ENCODE results near the gene EFEMP1. TPM values are rescaled to one million over a fixed set of nuclear protein-coding genes. Genes with fewer than 3 reads are reported as not detected.

EFEMP1 gene
- polyA plus RNA-seq (ENCODE audit: insufficient read length): 111 TPM
- long read RNA-seq, donor 1, transcript EFEMP1-202 (11 exons, 3,024 nt): major isoform, 9 of 35 reads
- long read RNA-seq, donor 1, transcript EFEMP1-201 (12 exons, 1,820 nt): minor isoform, 5 of 35 reads
- long read RNA-seq, donor 1, partial matches to known transcripts: 21 of 35 reads
- long read RNA-seq, donor 1, other reads (novel, unspliced or antisense): 0 of 35 reads
- long read RNA-seq, donor 2, transcript EFEMP1-202 (11 exons, 3,024 nt): major isoform, 19 of 32 reads
- long read RNA-seq, donor 2, partial matches to known transcripts: 11 of 32 reads
- long read RNA-seq, donor 2, other reads (novel, unspliced or antisense): 0 of 32 reads
- long read RNA-seq, donor 3, transcript EFEMP1-202 (11 exons, 3,024 nt): minor isoform, 5 of 19 reads
- long read RNA-seq, donor 3, transcript EFEMP1-201 (12 exons, 1,820 nt): major isoform, 9 of 19 reads
- long read RNA-seq, donor 3, partial matches to known transcripts: 5 of 19 reads
- long read RNA-seq, donor 3, other reads (novel, unspliced or antisense): 0 of 19 reads
- long read RNA-seq, donor 4, partial matches to known transcripts: 10 of 10 reads
- long read RNA-seq, donor 4, other reads (novel, unspliced or antisense): 0 of 10 reads
- long read RNA-seq, donor 5, transcript EFEMP1-201 (12 exons, 1,820 nt): minor isoform, 7 of 47 reads
- long read RNA-seq, donor 5, transcript EFEMP1-202 (11 exons, 3,024 nt): major isoform, 21 of 47 reads
- long read RNA-seq, donor 5, partial matches to known transcripts: 19 of 47 reads
- long read RNA-seq, donor 5, other reads (novel, unspliced or antisense): 0 of 47 reads
- long read RNA-seq, donor 6, transcript EFEMP1-201 (12 exons, 1,820 nt): minor isoform, 5 of 25 reads
- long read RNA-seq, donor 6, transcript EFEMP1-202 (11 exons, 3,024 nt): major isoform, 11 of 25 reads
- long read RNA-seq, donor 6, partial matches to known transcripts: 9 of 25 reads
- long read RNA-seq, donor 6, other reads (novel, unspliced or antisense): 0 of 25 reads
- long read RNA-seq, donor 7, transcript EFEMP1-202 (11 exons, 3,024 nt): major isoform, 14 of 48 reads
- long read RNA-seq, donor 7, transcript EFEMP1-201 (12 exons, 1,820 nt): minor isoform, 6 of 48 reads
- long read RNA-seq, donor 7, partial matches to known transcripts: 28 of 48 reads
- long read RNA-seq, donor 7, other reads (novel, unspliced or antisense): 0 of 48 reads
- long read RNA-seq, donor 8, transcript EFEMP1-202 (11 exons, 3,024 nt): major isoform, 8 of 13 reads
- long read RNA-seq, donor 8, transcript EFEMP1-201 (12 exons, 1,820 nt): minor isoform, 5 of 13 reads
- long read RNA-seq, donor 8, partial matches to known transcripts: 0 of 13 reads
- long read RNA-seq, donor 8, other reads (novel, unspliced or antisense): 0 of 13 reads

DNA sequence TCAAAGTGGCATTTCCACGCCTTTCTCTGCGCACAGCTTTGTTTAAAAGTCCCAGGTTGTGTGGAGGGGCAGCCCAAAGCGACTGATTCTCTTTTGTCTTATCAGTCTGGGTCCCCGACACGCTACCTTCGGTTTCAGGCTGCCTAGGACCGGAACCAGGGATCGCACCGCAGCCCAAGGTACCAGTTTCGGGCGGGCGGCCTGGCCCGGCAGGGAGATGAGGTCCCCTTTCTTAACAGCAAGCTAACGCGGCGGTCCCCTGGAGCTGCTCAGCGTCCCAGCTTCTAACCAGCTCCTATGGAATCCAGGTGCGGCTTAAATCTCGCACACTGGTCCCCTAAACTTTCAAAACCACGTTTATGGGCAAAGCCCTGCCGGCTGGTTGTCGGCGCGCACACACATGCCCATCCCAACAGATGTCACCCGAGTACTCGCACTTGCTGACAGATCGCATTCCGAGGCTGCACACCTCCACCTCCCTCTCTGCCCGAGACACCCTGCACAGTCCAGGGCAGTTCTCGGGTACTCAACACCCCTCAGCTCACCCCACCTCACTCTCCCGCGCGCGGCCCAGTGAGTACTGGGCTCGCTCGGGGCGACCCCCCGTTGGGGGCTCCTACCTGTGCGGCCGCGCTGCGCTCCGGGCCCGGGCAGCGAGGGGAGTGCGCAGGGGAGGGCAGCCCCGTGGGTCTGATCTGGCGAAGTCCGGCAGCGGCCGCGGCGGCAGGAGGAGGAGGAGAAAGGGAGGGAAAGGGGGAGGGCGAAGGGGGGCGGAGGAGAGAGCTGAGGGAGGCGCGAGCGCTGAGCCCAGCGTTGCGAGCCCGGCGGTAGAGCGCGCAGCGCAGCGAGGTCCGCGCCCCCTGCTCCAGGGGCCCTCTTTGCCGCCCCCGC is at the start of gene EFEMP1:
Gene EFEMP1, minus strand, starts transcription at position 692 of the 891 bp plus-strand sequence. CDS start 1,342 bp downstream, outside the sequence.
- peak; percentile 75 for DNase-seq

DNA sequence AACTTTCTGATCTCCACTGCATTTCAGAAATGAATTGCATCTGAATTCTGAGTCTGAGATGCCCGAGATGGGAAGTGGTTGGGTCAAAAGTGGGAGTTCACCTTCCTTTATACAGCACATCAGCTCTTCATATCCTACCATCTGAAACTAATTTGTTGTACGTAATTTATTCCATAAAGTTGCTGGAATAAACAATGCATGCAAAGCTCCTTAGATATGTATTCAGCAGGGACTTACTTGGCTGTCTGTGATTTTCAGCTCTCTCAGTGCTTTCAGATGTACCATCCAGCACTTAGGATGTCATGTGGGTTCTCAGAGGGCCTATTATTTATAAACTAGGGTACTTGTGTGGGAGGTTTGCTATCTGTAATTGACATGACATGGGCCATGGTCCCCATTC is 46.9 kb upstream of the EFEMP1 start:
- no peak for DNase-seq

DNA sequence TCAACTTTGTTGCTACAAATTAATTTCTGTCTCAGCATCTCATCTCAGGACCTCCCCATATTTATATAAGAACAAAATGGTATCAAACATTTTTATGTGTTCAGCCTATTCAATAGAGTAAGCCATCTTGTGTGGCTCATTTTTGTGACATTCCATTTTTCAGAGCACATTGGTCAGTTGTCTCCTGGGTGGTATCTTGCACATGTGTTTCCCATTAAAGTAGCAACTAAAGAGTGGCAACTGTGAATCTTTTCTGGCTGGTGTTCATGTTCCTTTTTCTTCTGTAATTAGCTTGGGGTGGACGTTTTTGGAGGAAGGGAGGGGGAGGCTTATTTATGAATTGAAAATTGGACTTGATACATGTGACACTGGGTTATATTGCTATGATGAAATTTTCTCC is 45.4 kb upstream of the EFEMP1 start:
- no peak for DNase-seq

DNA sequence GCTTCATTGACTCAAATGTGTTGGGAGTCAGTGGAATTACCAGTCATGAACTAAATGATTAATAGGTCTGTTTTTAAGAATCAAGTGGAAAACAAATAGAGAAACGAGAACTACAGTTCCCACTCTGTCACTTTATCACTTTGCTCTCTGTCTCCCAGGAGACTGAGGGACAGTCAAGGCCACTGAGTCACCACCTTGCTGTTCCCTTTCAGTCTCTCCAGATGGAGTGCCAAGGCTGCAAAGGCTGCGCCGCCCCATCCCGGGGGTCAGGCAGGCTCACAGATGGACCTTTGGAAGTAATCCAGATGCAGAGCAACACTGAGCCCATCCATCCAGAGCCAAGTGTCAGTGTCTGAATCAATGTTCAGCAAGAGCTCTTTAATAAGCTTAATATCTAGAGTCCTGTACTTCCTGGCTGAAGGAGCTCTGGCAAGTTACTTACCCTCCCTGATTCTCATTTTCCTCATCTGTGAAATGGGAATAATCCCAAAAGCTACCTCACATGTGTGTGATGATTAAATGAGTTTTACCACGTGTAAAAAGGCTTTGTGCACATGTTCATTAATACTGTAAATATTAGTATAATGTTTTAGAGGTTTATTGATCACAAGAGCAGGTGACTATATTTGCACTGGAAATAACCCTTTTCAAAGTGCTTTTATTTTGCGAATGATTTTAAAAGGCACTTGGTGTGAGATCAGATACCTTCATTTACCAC is 43.0 kb upstream of the EFEMP1 start:
- DNase-seq: no peak

- DNase-seq: no peak
Observed at GRCh38 chr2:55965966-55966365, 42.4 kb upstream of the EFEMP1 start.

DNA sequence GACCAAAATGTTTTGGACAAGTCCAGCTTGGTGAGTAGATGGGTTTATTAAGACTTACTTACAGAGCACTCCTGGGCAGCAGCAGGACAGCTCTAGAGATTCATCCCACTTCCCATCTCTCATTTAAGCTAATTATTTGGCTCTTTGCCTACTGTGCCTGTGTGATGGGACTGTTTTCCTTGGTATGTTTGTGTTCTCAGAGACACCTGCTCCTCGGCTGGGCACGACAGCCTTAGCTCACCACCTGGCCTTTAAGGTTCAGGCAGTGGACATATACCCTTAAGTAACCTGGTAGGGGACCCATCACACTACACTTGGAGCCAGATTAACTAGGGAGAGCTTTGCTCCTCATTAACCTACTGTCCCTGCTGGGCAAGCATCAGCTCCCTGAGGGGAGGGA is 41.7 kb upstream of the EFEMP1 start:
- DNase-seq: no peak

DNA sequence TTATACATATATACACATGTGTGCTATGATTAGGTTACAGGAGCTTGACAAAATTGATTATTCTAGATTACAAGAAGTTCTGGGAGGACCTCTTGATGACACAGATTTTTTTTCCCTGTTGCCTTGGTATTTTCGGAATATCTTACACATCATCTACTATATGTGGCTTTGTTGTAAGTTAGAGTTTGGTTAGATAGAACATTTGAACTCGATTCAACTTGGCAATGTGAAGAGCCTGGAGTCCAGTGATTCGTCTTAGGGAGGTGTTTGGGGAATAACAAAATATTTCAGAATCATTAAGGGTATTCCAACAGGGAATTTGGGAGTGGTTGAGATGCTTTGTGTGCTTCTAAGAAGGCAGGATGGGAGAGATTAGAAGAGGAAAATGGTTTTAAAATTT is 39.3 kb upstream of the EFEMP1 start:
- DNase-seq: no peak

DNA sequence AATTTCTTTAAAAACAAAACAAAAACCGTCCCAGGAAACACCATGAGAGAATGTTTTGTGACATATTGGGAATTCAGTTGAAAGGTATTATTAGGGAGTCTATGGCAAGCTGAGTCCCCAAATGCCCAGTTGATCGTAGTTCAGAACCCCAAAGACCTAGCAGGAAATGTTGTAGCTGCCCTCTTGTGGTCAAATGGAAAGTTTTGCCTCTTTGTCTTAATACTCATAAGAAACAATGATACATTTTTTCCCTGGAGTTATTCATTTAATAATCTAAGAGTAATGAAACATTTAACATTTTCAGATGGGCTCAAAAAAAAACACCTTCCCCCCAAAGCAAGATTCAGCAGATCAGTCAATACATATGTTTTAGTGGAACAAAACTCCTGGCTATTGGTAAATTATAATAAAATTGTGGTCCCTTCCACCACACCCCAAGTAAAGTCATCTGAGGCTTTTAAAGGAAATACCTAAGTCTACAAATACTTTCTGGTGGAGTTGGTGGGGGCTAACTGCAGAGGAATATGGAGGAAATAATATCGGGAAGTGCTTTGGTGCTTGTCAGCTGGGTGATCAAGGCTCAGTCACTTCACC is 37.8 kb upstream of the EFEMP1 start:
- DNase-seq: no peak

- no peak for DNase-seq
Observed at GRCh38 chr2:55958756-55959155, 35.2 kb upstream of the EFEMP1 start.

- DNase-seq: no peak
Observed at GRCh38 chr2:55957142-55957541, 33.6 kb upstream of the EFEMP1 start.

GRCh38 chr2:55954306-55955035 is 30.9 kb upstream of the EFEMP1 start:
- no peak for DNase-seq

DNA sequence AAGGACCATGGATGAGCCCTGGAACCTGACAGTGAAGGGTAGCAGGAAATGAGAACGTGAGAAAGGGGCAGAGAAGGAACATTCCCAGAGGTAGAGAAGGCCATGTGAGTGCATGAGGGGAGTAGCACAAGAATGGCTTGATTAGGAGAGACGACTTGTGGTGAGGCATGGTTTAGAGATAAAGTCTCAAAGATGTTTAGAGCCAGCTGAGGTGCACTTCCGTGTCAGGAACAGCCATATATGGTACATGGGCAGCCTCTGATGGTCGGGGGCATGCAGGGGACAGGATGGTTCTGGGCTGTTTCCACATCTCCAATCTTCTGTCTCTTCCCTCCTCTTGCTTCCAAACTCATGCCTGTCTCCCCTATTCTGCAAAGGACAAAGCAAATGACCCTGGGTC is 28.8 kb upstream of the EFEMP1 start:
- DNase-seq: no peak

- no peak for DNase-seq
Observed at GRCh38 chr2:55951533-55951932, 28.0 kb upstream of the EFEMP1 start.

DNA sequence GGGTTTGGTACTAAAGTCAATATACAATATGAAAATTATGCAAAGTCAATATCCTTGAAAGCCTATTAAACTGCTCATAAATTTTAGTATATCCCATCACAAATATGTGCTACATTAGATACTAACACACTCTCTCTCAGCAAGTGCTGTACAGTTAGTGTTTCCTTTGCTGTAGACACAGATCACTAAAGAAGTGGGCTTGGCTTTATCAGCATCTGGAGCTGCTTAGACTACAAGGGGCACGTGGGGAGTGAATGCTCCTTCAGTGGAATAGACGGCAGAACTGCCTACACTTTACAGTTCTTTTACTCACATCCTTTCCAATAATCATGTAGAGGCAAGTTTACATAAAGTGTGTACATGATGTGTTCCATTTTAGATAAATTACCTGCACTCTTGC is 26.0 kb upstream of the EFEMP1 start:
- no peak for DNase-seq

GRCh38 chr2:55949211-55949610 is 25.6 kb upstream of the EFEMP1 start:
- DNase-seq: no peak

DNA sequence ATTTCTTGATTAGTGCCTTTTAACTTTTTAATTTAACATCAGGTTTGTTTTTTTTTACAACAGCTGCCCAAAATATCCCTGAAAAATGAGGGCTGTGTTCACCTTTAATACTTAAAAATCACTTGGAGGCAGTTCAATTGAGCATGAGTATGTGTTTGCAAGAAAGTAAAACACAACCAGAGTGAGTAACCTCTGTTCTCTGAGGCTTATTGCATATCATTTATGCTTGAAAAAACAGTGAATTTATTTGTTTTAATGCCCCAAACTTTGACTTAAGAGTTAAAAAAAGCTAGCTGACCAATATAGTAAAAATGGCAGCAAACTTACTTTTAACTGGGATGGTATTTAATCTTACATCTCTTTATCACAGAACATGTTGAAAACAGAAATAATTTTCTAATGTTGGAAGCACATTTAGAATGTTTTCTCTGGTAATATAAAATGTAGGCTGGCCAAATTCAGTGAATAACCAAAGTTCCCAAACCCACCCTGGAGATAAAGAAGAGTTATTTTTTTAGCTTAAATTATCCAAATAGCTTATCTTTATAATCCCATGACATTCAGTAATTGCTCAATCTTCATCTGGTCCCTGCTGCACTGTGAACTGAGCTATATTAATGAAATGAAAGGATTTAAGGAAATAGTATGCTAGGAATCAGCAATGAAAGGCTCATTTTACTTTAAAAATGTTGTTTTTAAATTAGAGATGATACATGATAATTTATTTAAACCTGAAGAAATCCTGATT is 24.8 kb upstream of the EFEMP1 start:
- DNase-seq: no peak

GRCh38 chr2:55947752-55948151 is 24.2 kb upstream of the EFEMP1 start:
- peak; percentile 21 for DNase-seq

GRCh38 chr2:55946793-55947192 is 23.2 kb upstream of the EFEMP1 start:
- DNase-seq: no peak

Data from left kidney (tissue), 8 donors.